GM19395 (cell line): Measurements from ENCODE around the gene GPR161.
"Not testable (repeated sequence)": the region's sequence is repeated elsewhere in the genome, so short reads cannot be mapped to it uniquely, and the experiment has no call there.

Experiments used
- ATAC-seq: cut with Tn5 transposase; IDR thresholded peaks from one replicate; pipeline ENCODE4 v1.9.1; 2021; ENCODE audit warnings: mild to moderate bottlenecking, moderate library complexity; ENCODE audit not compliant: unreplicated experiment

Gene GPR161

GRCh38 chr1:168089979-168090337 lies 46.8 kb downstream of the GPR161 start:
- ATAC-seq = no peak

- no peak for ATAC-seq
Measured at GRCh38 chr1:168089326-168089978, 47.3 kb downstream of the GPR161 start.

- ATAC-seq = no peak
Measured at GRCh38 chr1:168088511-168089325, 48.0 kb downstream of the GPR161 start.

- ATAC-seq = no peak
Measured at GRCh38 chr1:168087696-168088095, 49.0 kb downstream of the GPR161 start.

GRCh38 chr1:168086438-168086837 lies 50.3 kb downstream of the GPR161 start:
- no peak for ATAC-seq

- ATAC-seq = no peak
Measured at GRCh38 chr1:168085401-168085872, 51.3 kb downstream of the GPR161 start.

GRCh38 chr1:168084396-168085231 lies 52.1 kb downstream of the GPR161 start:
- no peak for ATAC-seq

- ATAC-seq = no peak
Measured at GRCh38 chr1:168083456-168084325, 53.0 kb downstream of the GPR161 start.

GRCh38 chr1:168082008-168082876 lies 54.5 kb downstream of the GPR161 start:
- peak; percentile 91 for ATAC-seq

GRCh38 chr1:168081373-168082007 lies 55.2 kb downstream of the GPR161 start:
- ATAC-seq = no peak

GRCh38 chr1:168079761-168080160 lies 57.0 kb downstream of the GPR161 start:
- ATAC-seq = no peak

- ATAC-seq = no peak
Measured at GRCh38 chr1:168069384-168069783, 67.3 kb downstream of the GPR161 start.

- no peak for ATAC-seq
Measured at GRCh38 chr1:168065506-168065905, 71.2 kb downstream of the GPR161 start.

GRCh38 chr1:168064216-168064615 lies 72.5 kb downstream of the GPR161 start:
- no peak for ATAC-seq

- no peak for ATAC-seq
Measured at GRCh38 chr1:168057921-168058320, 78.8 kb downstream of the GPR161 start.

- ATAC-seq = no peak
Measured at GRCh38 chr1:168057355-168057754, 79.4 kb downstream of the GPR161 start.

GRCh38 chr1:168056152-168056551 lies 80.6 kb downstream of the GPR161 start:
- not testable (repeated sequence) for ATAC-seq

GRCh38 chr1:168054117-168054516 lies 82.6 kb downstream of the GPR161 start:
- ATAC-seq = no peak

GRCh38 chr1:168053681-168054080 lies 83.0 kb downstream of the GPR161 start:
- no peak for ATAC-seq
